ENCODE results near the gene DNAI2.

Gene DNAI2

GRCh38 chr17:74259667-74260524, 14.1 kb upstream of the DNAI2 start:
- no peak for TF ChIP-seq POLR2AphosphoS5 (IDR thresholded peaks at IDR 0.05; ENCODE audit: low read depth, low read length)
- TF ChIP-seq FOXP2 (optimal IDR thresholded peaks at IDR 0.05; ENCODE audit: borderline replicate concordance, extremely low read depth, extremely low read length, insufficient read depth), result no peak
- no peak for TF ChIP-seq REST (IDR thresholded peaks at IDR 0.05; ENCODE audit: insufficient read depth in 1 of 2, low read depth in 2 of 2, low read length in 2 of 2)
- no peak for TF ChIP-seq SIN3A (IDR thresholded peaks at IDR 0.05; ENCODE audit: borderline replicate concordance, insufficient read depth, low read length)
- TF ChIP-seq TAF1 (IDR thresholded peaks at IDR 0.05; ENCODE audit: borderline replicate concordance, insufficient read depth, low read length), result no peak

- no peak for TF ChIP-seq POLR2AphosphoS5 (IDR thresholded peaks at IDR 0.05; ENCODE audit: low read depth, low read length)
- no peak for TF ChIP-seq REST (IDR thresholded peaks at IDR 0.05; ENCODE audit: insufficient read depth in 1 of 2, low read depth in 2 of 2, low read length in 2 of 2)
- no peak for TF ChIP-seq FOXP2 (optimal IDR thresholded peaks at IDR 0.05; ENCODE audit: borderline replicate concordance, extremely low read depth, extremely low read length, insufficient read depth)
Observed at GRCh38 chr17:74260525-74260850, 13.5 kb upstream of the DNAI2 start.

- TF ChIP-seq SIN3A (IDR thresholded peaks at IDR 0.05; ENCODE audit: borderline replicate concordance, insufficient read depth, low read length) (no peak), FOXP2 (optimal IDR thresholded peaks at IDR 0.05; ENCODE audit: borderline replicate concordance, extremely low read depth, extremely low read length, insufficient read depth) (no peak), REST (IDR thresholded peaks at IDR 0.05; ENCODE audit: insufficient read depth in 1 of 2, low read depth in 2 of 2, low read length in 2 of 2) (no peak), POLR2AphosphoS5 (IDR thresholded peaks at IDR 0.05; ENCODE audit: low read depth, low read length) (no peak), TAF1 (IDR thresholded peaks at IDR 0.05; ENCODE audit: borderline replicate concordance, insufficient read depth, low read length) (no peak)
Observed at GRCh38 chr17:74262601-74263000, 11.4 kb upstream of the DNAI2 start.

- no peak for TF ChIP-seq TAF1 (IDR thresholded peaks at IDR 0.05; ENCODE audit: borderline replicate concordance, insufficient read depth, low read length)
- TF ChIP-seq SIN3A (IDR thresholded peaks at IDR 0.05; ENCODE audit: borderline replicate concordance, insufficient read depth, low read length), result no peak
- no peak for TF ChIP-seq FOXP2 (optimal IDR thresholded peaks at IDR 0.05; ENCODE audit: borderline replicate concordance, extremely low read depth, extremely low read length, insufficient read depth)
- no peak for TF ChIP-seq POLR2AphosphoS5 (IDR thresholded peaks at IDR 0.05; ENCODE audit: low read depth, low read length)
- TF ChIP-seq REST (IDR thresholded peaks at IDR 0.05; ENCODE audit: insufficient read depth in 1 of 2, low read depth in 2 of 2, low read length in 2 of 2), result no peak
Observed at GRCh38 chr17:74267579-74267978, 6.5 kb upstream of the DNAI2 start.

All from PFSK-1 (cell line).